HG03175 (cell line): ENCODE results near the gene RAC2.
"Not testable (repeated sequence)": the region's sequence is repeated elsewhere in the genome, so short reads cannot be mapped to it uniquely, and the experiment has no call there.

Source experiments
- ATAC-seq: cut with Tn5 transposase; IDR thresholded peaks from one replicate; pipeline ENCODE4 v1.9.1; 2021; ENCODE audit warnings: mild to moderate bottlenecking, moderate library complexity; ENCODE audit not compliant: unreplicated experiment

The RAC2 gene

DNA sequence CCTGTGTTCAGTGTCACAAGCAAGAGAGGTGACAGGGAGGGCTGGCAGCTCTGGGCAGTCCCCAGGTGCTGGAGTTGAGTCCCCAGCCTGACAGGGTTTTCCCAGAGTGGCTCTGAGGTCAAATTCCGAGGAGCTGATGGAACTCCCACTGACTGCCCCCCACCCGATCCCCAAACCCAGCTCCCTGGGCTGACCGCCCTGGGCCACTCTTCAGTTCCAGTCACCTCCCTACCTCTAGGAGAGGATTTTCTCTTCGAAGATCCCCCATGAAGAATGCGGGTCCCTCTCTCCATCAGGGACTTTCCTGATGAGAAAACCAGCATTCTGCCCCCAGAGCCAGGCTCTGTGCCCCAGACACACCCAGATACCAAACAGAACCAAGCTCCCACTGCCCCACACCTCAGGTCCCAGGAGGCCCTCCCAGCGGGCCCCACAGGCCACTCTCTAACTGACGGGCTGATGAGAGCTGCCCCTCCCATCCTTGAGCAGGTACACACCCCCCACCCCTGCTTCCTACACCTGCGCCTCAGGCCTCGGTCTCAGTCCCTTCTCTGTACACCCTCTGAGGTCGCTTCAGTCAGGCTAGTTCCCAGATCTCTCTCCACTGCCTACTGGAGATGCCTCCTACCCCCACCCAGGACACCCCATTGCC lies 12.1 kb upstream of the RAC2 start:
- no peak for ATAC-seq

- no peak for ATAC-seq
These were observed 11.5 kb upstream of the RAC2 start for GRCh38 chr22:37255558-37256006.

- no peak for ATAC-seq
These were observed 10.8 kb upstream of the RAC2 start for GRCh38 chr22:37254867-37255233.

DNA sequence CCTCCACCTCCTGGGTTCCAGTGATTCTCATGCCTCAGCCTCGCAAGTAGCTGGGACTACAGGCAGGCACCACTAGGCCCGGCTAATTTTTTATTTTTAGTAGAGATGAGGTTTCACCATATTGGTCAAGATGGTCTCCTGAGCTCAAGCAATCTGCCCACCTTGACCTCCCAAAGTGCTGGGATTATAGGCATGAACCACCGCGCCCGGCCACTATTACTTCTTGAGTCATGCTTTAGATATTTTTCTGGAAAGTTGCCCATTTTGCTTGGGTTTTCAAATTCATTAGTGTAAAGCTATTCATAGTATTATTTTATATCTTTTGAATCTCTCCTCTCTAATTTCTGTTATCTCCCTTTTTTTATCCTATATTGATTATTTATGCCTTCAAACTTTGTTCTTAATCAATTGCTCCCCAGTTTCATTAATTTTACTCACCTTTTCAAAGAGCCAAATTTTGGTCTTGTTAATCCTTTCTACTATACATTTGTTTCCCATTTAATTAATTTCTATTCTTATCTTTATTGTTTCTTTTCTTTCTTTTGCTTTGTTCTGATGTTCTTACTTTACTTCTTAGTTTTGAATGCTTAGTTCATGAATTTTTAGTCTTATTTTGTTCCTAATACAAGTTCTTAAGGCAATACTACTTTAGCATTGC lies 10.3 kb upstream of the RAC2 start:
- ATAC-seq = no peak

GRCh38 chr22:37253126-37253660 lies 9.1 kb upstream of the RAC2 start:
- no peak for ATAC-seq

GRCh38 chr22:37251836-37252235 lies 7.8 kb upstream of the RAC2 start:
- not testable (repeated sequence) for ATAC-seq

DNA sequence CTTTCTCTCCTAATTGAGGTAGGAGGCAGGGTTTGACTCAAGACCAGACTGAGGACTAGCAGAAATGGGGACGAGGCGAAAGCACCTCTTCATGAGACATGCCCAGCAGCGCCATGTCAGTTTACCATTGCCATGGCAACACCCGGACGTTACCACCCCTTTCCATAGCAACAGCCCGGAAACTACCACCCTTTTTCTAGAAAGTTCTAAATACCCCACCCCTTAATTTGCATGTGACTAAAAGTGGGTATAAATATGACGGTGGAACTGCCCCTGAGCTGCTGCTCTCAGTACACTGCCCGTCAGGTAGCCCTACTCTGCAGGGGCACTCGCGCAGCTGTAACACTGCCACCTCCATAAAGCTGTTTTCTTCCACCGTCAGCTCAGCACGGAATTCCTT lies 5.9 kb upstream of the RAC2 start:
- ATAC-seq = no peak

DNA sequence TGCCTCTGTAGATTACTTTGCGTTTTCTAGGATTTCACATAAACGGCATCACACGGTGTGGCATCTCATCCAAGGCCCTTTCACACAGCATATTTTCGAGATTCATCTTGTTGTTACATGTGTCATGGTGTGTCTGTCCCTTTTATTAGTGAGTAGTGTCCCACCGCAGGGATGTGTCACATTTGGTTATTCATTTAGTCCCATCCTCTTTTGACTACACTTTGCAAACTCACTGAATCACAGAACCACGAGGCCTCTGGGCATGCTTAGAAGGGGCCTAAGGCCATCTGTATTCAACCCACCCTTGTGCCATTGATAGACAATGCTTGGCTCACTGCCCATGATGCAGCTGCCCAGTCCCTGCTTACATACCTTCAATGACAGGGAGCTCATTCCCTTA lies 4.2 kb upstream of the RAC2 start:
- ATAC-seq = no peak

GRCh38 chr22:37245740-37246139 lies 1.7 kb upstream of the RAC2 start:
- no peak for ATAC-seq

GRCh38 chr22:37244922-37245722 lies 1.1 kb upstream of the RAC2 start:
- ATAC-seq = peak; percentile 31

DNA sequence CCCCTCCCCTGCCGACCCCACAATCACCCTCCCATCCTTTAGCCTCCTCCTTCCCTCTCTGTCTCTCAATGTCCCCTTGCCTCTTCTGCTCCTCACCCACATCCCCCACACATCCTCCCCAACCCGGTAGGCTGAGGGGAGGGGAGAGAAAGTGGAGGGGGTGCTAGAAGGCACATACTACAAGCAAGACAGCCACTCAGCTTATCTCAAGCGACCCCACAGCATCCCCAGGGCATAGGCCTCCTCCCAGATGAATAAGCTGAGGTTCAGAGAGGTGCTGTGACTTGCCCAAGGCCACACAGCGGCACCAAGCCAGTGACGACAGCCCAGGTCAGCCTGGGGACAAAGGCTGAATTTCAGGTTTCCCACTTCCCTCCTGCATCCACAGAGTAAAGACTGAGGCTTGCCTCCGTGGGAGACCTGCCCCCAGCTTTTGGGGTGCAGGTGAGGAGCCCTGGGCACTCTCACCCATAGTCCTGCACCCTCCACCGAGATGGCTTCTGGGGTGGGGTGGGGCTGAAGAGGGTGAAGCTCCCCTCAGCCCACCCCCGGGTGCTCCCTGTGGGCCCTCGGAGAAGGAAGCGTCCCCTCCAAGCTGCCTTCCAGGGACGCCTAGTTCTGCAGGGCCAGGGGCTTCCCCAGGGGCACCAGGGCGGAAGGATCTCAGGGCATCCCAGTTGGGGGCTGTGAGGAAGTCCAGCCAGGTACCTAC lies 511 bp downstream of the RAC2 start:
- no peak for ATAC-seq

- peak; percentile 70 for ATAC-seq
These were observed 1.6 kb downstream of the RAC2 start for GRCh38 chr22:37242395-37242918.

DNA sequence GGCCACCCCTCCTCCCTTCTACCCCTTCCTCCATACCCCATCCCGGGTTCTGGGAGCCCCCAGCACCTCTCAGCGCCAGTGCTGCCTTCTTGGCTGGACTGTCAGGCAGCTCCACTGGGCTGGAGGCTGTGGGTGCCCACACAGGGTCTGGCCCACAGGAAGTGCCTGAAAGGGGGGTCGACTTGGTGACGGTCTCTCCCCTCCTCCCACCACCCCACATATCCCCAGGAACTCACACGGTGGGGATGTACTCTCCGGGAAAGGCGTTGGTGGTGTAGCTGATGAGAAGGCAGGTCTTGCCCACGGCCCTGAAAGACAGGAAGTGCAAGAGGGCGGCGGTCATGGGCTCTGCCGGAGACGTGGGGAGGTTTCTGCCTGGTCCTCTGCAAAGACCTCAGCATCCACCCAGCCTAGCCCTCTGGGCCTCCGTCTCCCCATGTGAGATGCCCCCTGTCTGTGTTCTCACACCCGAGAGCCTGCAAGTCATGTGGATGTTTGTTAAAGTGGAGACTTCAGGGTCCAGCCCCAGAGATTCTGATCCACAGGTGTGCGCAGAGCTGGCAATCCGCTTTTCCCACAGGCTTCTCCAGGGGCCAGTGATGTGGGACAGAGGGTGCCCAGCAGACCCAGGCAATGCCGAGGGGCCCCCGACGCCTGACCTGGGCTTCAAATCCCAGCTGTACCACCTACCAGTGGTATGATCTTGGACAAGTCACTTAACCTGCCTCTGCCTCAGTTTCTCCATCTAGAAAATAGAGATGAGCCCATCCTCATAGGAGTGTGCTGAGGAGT lies 2.5 kb downstream of the RAC2 start:
- ATAC-seq = no peak

GRCh38 chr22:37240941-37241320 lies 3.1 kb downstream of the RAC2 start:
- no peak for ATAC-seq

- ATAC-seq = no peak
These were observed 3.7 kb downstream of the RAC2 start for GRCh38 chr22:37240240-37240940.

DNA sequence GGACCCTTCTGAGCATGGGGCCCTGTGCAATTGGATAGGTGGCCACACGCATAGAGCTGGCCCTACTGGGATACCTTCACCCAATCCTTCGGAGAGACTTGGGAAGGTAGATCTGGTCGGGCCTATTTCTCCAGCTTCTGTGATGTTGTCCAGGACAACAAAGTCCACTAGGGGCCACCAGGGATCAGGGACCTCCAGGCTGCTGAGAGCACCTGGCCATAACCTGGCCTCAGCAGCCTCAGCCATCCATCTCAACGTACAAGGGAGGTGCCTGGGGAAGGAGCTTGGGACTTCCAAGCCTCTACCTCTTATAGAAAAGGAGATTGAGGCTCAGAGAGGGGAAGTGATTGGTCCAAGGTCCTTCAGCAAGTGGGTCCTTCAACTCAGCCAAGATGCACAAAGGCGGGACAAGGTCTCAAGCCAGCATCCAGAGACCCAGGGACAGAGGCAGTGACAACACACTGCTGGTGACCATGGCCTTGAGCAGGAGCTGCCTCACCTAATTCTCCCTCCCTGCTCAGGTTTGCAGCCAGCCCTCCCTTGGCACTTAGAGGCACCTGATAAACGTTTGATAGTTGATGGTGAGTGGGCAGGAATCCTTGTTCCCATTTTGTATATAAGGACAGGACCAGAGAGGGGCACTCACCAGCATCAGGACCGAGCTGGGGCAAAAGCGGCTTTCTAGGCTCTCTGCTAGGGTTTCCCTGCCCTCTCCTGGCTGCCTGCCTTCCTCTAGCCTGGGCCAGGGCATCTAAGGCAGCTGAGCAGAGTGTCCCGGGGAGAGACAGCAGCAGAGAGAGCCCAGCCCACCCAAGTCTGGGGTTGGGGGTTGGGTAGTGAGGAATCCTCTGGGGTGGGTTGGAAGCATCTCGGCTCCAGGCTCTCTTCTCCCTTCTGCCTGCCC lies 4.5 kb downstream of the RAC2 start:
- ATAC-seq = no peak

DNA sequence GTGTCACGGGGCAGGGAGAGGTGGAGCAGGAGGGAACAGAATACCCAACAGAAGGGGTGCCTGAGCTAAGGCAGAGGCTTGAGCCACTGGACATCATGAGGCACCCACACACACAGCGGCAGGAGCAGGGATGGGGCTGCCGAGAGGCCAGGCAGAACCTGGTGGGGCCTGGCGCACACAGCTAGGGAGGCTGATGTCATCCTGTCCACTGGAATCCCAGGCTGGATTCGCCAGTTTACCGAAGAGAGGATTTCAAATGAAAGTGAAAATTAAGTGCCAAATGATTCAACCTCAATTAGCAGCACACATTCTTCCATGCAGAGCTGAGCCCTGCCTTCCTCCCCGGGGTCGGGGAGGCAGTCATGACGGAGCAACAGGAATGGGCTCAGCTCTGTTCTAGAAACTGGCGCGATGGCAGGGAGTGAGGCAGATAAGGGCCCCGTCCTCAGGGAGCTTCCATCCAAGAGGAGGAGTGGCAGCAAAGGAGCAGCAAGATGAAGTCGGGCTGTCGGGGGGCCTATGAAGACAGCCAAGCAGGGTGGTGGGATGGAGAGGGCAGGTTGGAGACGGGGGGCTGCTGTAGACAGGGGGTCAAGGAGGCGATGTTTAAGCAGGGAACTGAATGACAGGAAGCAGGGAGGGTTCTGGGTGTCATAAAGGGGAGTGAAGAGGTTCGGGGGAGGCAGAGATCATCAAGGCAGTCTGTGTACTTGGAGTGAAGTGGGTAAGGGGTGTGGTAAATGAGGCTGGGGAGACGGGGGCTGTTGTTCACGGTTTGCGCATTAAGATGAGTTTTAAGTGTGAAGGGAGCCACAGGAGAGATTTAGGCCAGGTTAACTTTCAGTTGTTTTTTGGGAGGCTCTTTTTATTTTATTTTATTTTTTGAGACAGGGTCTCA lies 6.4 kb downstream of the RAC2 start:
- no peak for ATAC-seq
